ENCODE data around the gene APP.

DNA sequence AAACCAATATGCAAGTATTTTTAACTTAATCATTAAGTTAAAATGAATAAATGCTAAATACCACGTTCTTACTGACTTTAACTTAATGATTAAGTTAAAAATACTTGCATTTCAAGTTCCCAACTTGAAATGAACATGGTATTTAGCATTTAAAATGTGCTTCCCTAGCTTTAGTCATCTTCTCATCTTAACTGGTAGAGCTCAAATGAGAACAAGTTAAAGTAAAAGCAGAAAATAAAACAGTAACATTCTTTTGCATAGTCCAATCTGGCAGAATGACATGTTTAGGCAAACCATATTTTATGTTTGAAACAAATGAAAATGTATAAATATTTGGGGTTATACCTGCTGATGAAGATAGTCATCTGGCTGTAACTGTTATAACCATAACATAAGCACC, 186.0 kb downstream of the APP start:
- TF ChIP-seq CTCF (IDR thresholded peaks at IDR 0.05), result no peak
- no peak for TF ChIP-seq POLR2A (IDR thresholded peaks at IDR 0.05)
